Stomach (tissue), 4 donors: Measurements from ENCODE around the gene MZT2A.
"Not testable (repeated sequence)": the region's sequence is repeated elsewhere in the genome, so short reads cannot be mapped to it uniquely, and the experiment has no call there.

Source experiments
- POLR2A ChIP-seq, 4 donors: fragments of 450-650 bp; IDR thresholded peaks; one replicate each; pipeline ENCODE4 v1.6.1; 2016; ENCODE audit warnings: antibody characterized with exemption in 4 of 4, control low read depth in 2 of 4, mild to moderate bottlenecking in 1 of 4, moderate library complexity in 1 of 4
- POLR2AphosphoS5 ChIP-seq, 3 donors: sonication (generic); formaldehyde crosslinking; IDR thresholded peaks; one replicate each; pipeline ENCODE4 v1.6.1; 2016; ENCODE audit warnings: antibody characterized with exemption in 3 of 3
- TF ChIP-seq, protein P1 (sequence below), 7 experiments: fragments of 450-650 bp in 4 of 7; fragments of 200-600 bp in 3 of 7; sonication (generic) in 3 of 7; IDR thresholded peaks; one replicate each; pipeline ENCODE4 v1.5.1; 2016 to 2019; ENCODE audit warnings: antibody characterized with exemption in 7 of 7, control low read depth in 2 of 7, mild to moderate bottlenecking in 1 of 7

DNA sequence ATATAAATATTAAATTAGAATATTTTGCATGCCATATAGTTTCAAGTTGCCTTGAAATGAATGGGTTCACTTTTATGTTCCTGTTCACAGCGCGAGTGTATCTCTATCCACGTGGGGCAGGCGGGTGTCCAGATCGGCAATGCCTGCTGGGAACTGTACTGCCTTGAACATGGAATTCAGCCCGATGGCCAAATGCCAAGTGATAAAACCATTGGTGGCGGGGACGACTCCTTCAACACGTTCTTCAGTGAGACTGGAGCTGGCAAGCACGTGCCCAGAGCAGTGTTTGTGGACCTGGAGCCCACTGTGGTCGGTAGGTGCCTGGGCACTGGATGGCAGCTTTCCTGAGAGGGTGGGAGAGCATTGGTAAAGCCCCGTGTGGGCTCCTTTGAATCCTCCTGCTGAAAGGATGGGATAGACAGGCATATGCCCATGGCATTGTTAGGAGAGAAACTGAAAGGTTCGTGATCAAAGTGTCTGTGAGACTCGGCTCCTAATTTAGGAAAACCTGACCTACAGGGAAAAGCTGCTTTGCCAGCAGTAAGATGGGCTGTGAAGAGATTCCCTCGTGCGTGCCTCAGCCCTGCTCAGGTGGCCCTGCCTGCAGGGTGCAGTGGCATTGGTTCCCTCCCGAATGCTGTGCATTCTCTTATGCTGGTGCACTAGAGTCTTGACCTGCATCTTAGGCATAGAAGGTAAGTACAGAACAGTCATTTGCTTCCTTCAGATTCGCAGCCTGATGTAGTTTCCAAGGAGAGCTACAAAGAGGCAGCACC lies 13.9 kb downstream of the MZT2A start:
- TF ChIP-seq POLR2AphosphoS5, POLR2A (IDR thresholded peaks at IDR 0.05): not testable (repeated sequence)
- TF ChIP-seq, protein P1, sequence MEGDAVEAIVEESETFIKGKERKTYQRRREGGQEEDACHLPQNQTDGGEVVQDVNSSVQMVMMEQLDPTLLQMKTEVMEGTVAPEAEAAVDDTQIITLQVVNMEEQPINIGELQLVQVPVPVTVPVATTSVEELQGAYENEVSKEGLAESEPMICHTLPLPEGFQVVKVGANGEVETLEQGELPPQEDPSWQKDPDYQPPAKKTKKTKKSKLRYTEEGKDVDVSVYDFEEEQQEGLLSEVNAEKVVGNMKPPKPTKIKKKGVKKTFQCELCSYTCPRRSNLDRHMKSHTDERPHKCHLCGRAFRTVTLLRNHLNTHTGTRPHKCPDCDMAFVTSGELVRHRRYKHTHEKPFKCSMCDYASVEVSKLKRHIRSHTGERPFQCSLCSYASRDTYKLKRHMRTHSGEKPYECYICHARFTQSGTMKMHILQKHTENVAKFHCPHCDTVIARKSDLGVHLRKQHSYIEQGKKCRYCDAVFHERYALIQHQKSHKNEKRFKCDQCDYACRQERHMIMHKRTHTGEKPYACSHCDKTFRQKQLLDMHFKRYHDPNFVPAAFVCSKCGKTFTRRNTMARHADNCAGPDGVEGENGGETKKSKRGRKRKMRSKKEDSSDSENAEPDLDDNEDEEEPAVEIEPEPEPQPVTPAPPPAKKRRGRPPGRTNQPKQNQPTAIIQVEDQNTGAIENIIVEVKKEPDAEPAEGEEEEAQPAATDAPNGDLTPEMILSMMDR (IDR thresholded peaks at IDR 0.05): not testable (repeated sequence)
